SK-N-MC (cell line): Measurements from ENCODE around the gene TGFBRAP1.

ENCODE experiments used
- EZH2 ChIP-seq: fragments of 200-600 bp; sonication (generic); IDR thresholded peaks from one replicate; pipeline ENCODE4 v1.6.1; 2017; ENCODE audit warnings: antibody characterized with exemption
- FOXP2 ChIP-seq: optimal IDR thresholded peaks from 2 replicates; pipeline ENCODE3; 2011; ENCODE audit warnings: mild to moderate bottlenecking, moderate library complexity; ENCODE audit not compliant: insufficient read depth; ENCODE audit errors: extremely low read length, control extremely low read depth
- POLR2AphosphoS5 ChIP-seq: IDR thresholded peaks from 2 replicates; pipeline ENCODE4 v1.6.1; 2012; ENCODE audit warnings: mild to moderate bottlenecking, low read depth, low read length, borderline replicate concordance

DNA sequence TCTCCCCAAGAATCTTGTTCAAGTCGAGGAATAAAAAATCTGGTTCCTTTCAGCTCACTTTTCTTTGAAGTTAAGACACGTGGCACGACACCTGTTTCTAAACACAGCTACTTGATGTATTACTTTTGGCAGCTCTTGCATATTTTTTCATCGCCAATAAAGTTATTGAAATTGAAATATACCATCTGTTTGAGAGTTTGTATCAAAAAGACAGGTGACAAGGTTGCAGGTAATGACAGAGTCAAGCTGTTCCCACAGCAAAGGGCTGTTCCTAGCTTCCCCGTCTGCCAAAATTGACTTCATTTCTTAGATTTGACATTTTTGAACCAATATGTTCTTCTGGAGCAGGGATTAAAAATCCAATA is 93.5 kb downstream of the TGFBRAP1 start:
- TF ChIP-seq FOXP2 (no peak), EZH2 (no peak), POLR2AphosphoS5 (no peak)
